ENCODE results near the gene KMO.

KMO gene

GRCh38 chr1:241592273-241592958, 60.2 kb downstream of the KMO start:
- no peak for DNase-seq (ENCODE audit: low read depth, low spot score)

GRCh38 chr1:241593186-241593585, 61.0 kb downstream of the KMO start:
- no peak for DNase-seq (ENCODE audit: low read depth, low spot score)

- DNase-seq (ENCODE audit: low read depth, low spot score) = no peak
These were observed 64.5 kb downstream of the KMO start for GRCh38 chr1:241596633-241597032.

- DNase-seq (ENCODE audit: low read depth, low spot score) = no peak
These were observed 66.1 kb downstream of the KMO start for GRCh38 chr1:241598249-241598648.

- no peak for DNase-seq (ENCODE audit: low read depth, low spot score)
These were observed 68.3 kb downstream of the KMO start for GRCh38 chr1:241600496-241600901.

GRCh38 chr1:241603731-241604245, 71.6 kb downstream of the KMO start:
- no peak for DNase-seq (ENCODE audit: low read depth, low spot score)

- no peak for DNase-seq (ENCODE audit: low read depth, low spot score)
These were observed 73.1 kb downstream of the KMO start for GRCh38 chr1:241605146-241605805.

- no peak for DNase-seq (ENCODE audit: low read depth, low spot score)
These were observed 74.4 kb downstream of the KMO start for GRCh38 chr1:241606544-241606943.

- DNase-seq (ENCODE audit: low read depth, low spot score) = no peak
These were observed 75.3 kb downstream of the KMO start for GRCh38 chr1:241607497-241607896.

GRCh38 chr1:241608379-241609033, 76.3 kb downstream of the KMO start:
- DNase-seq (ENCODE audit: low read depth, low spot score) = no peak

GRCh38 chr1:241610056-241610815, 78.1 kb downstream of the KMO start:
- DNase-seq (ENCODE audit: low read depth, low spot score) = no peak

- no peak for DNase-seq (ENCODE audit: low read depth, low spot score)
These were observed 78.9 kb downstream of the KMO start for GRCh38 chr1:241611063-241611462.

GRCh38 chr1:241611736-241612135, 79.6 kb downstream of the KMO start:
- no peak for DNase-seq (ENCODE audit: low read depth, low spot score)

- DNase-seq (ENCODE audit: low read depth, low spot score) = no peak
These were observed 80.6 kb downstream of the KMO start for GRCh38 chr1:241612533-241613477.

- no peak for DNase-seq (ENCODE audit: low read depth, low spot score)
These were observed 82.0 kb downstream of the KMO start for GRCh38 chr1:241614144-241614543.

GRCh38 chr1:241614572-241614971, 82.4 kb downstream of the KMO start:
- no peak for DNase-seq (ENCODE audit: low read depth, low spot score)

- no peak for DNase-seq (ENCODE audit: low read depth, low spot score)
These were observed 83.1 kb downstream of the KMO start for GRCh38 chr1:241615043-241615974.

GRCh38 chr1:241617426-241617825, 85.2 kb downstream of the KMO start:
- DNase-seq (ENCODE audit: low read depth, low spot score) = no peak

GRCh38 chr1:241622669-241623068, 90.5 kb downstream of the KMO start:
- DNase-seq (ENCODE audit: low read depth, low spot score) = no peak

GRCh38 chr1:241624935-241625334, 92.8 kb downstream of the KMO start:
- DNase-seq (ENCODE audit: low read depth, low spot score) = no peak

All from activated CD4-positive, CD25-positive, alpha-beta regulatory T cell treated with anti-CD3 and anti-CD28 coated beads, Interleukin-2, amount 50 U/mL, for 16 hours (primary cell).